ENCODE data around the gene KSR2.

- TF ChIP-seq CTCF (IDR thresholded peaks at IDR 0.05) (no peak), POLR2A (IDR thresholded peaks at IDR 0.05; ENCODE audit: low read depth) (no peak), EP300 (IDR thresholded peaks at IDR 0.05) (no peak), POLR2AphosphoS5 (IDR thresholded peaks at IDR 0.05) (no peak)
These were observed 441.3 kb downstream of the KSR2 start for GRCh38 chr12:117527479-117527855.
